Mucosa of descending colon (tissue), 3 donors: ENCODE measurements around the gene ZSCAN26. TPM values are rescaled to one million over a fixed set of nuclear protein-coding genes. Genes with fewer than 3 reads are reported as not detected.

Source experiments
- ATAC-seq: fragments of 200-7000 bp; cut with Tn5 transposase; one replicate; pipeline ENCODE4 v1.9.1; 2020; ENCODE audit warnings: mild to moderate bottlenecking, moderate library complexity
- DNase-seq, 3 donors: peaks; one replicate each; pipeline ENCODE4 v3.0.0-alpha.2; 2020
- H3K36me3 ChIP-seq: fragments of 200-600 bp; one replicate; pipeline ENCODE4 v1.8.0; 2021; ENCODE audit warnings: low read depth, mild to moderate bottlenecking
- H3K4me1 ChIP-seq: fragments of 200-600 bp; one replicate; pipeline ENCODE4 v1.8.0; 2021; ENCODE audit warnings: low read depth, mild to moderate bottlenecking
- H3K4me3 ChIP-seq: fragments of 200-600 bp; one replicate; pipeline ENCODE4 v1.8.0; 2021; ENCODE audit warnings: mild to moderate bottlenecking
- H3K9me3 ChIP-seq: fragments of 200-600 bp; one replicate; pipeline ENCODE4 v1.8.0; 2021; ENCODE audit warnings: mild to moderate bottlenecking
- CTCF ChIP-seq: fragments of 200-600 bp; IDR thresholded peaks from one replicate; pipeline ENCODE4 v1.8.0; 2022; ENCODE audit warnings: antibody characterized with exemption, mild to moderate bottlenecking
- intact Hi-C, 2 donors: fragments of 100-400 bp; cut with DNase I in 1 of 2; cut with micrococcal nuclease in 1 of 2; formaldehyde crosslinking; loops; one replicate each; pipeline versions ENCODE4 v1.11.0 to v1.11.1; 2022; cut with DNase I, micrococcal nuclease
- total RNA-seq, 3 donors: library from RNA; stranded (reverse); fragmentation: NEBNext Ultra II Directional in 2 of 3; extraction: Animal tissue kit (Norgen Biotek cat#: 25700) in 2 of 3; gene quantifications; one replicate each; pipeline versions ENCODE4 v1.2.1 to v1.2.4, GENCODE V29; 2021 to 2023
- donor health status: DM: no; HTN: no; CAD: no; lungs with moderate emphysema.
- donor health status: DM: no; HTN: no; CAD: no.
- donor health status: DM: no; HTN: yes; CAD: no.

Gene ZSCAN26
- total RNA-seq, 3 donors from 2014 or later: 8.2 to 17.7 (median 9.2) TPM

GRCh38 chr6:28239636-28240035, 27.3 kb upstream of the ZSCAN26 start:
- no peaks in the 10 kb centered on the region for H3K9me3 ChIP-seq
- H3K4me1 ChIP-seq: no peaks in the 10 kb centered on the region
- TF ChIP-seq CTCF: no peak
- no peaks in the 10 kb centered on the region for H3K36me3 ChIP-seq
- H3K4me3 ChIP-seq: no peak overlapping the region
- DNase-seq: no peak
- intact Hi-C loops: no loop called here
- no peak for ATAC-seq

GRCh38 chr6:28240471-28240870, 26.5 kb upstream of the ZSCAN26 start:
- Histone ChIP-seq H3K36me3 (no peaks in the 10 kb centered on the region), H3K9me3 (no peaks in the 10 kb centered on the region), H3K4me1 (no peaks in the 10 kb centered on the region), H3K4me3 (no peak overlapping the region)
- intact Hi-C loops: no loop called here
- DNase-seq: no peak
- ATAC-seq: no peak
- TF ChIP-seq CTCF: no peak

- TF ChIP-seq CTCF: no peak
- no peak for DNase-seq
- Histone ChIP-seq H3K36me3 (no peaks in the 10 kb centered on the region), H3K4me1 (no peaks in the 10 kb centered on the region), H3K4me3 (no peak overlapping the region), H3K9me3 (no peaks in the 10 kb centered on the region)
- ATAC-seq: no peak
- intact Hi-C loops: no loop called here
Observed at GRCh38 chr6:28243946-28244345, 23.0 kb upstream of the ZSCAN26 start.

GRCh38 chr6:28245206-28245941, 21.6 kb upstream of the ZSCAN26 start:
- intact Hi-C loops: no loop called here
- Histone ChIP-seq H3K36me3 (no peaks in the 10 kb centered on the region), H3K9me3 (no peaks in the 10 kb centered on the region), H3K4me3 (no peak overlapping the region), H3K4me1 (peaks cover under 1% of the 10 kb centered on the region)
- no peak for DNase-seq
- no peak for ATAC-seq
- no peak for TF ChIP-seq CTCF

- TF ChIP-seq CTCF: no peak
- Histone ChIP-seq H3K36me3 (no peaks in the 10 kb centered on the region), H3K4me3 (no peak overlapping the region), H3K9me3 (no peaks in the 10 kb centered on the region), H3K4me1 (peaks cover 9% of the 10 kb centered on the region)
- intact Hi-C loops: no loop called here
- DNase-seq (no peak), ATAC-seq (no peak)
Observed at GRCh38 chr6:28248916-28249315, 18.0 kb upstream of the ZSCAN26 start.
